ENCODE data around the gene TOMM20L.

The TOMM20L gene

GRCh38 chr14:58427281-58428117, 31.8 kb downstream of the TOMM20L start, which contains the start of the genes KIAA0586 and TIMM9:
KIAA0586 (plus strand) TSS chr14:58427719; CDS start chr14:58428265, 546 bp downstream.
TIMM9 (minus strand) TSS chr14:58427531; CDS start chr14:58411945, 15,586 bp downstream.
- peak; percentile 91 to 98 (median 92) for DNase-seq

- DNase-seq, result peak in 1 of 5 donors; percentile 53
Measured at GRCh38 chr14:58428118-58428683, 32.5 kb downstream of the TOMM20L start.

- peak in 1 of 5 donors; percentile 62 for DNase-seq
Measured at GRCh38 chr14:58430156-58430555, 34.4 kb downstream of the TOMM20L start.

- no peak for DNase-seq
Measured at GRCh38 chr14:58439476-58439875, 43.7 kb downstream of the TOMM20L start.

GRCh38 chr14:58444627-58445026, 48.9 kb downstream of the TOMM20L start:
- no peak for DNase-seq

- DNase-seq, result no peak
Measured at GRCh38 chr14:58455593-58456265, 60.0 kb downstream of the TOMM20L start.

Measured in T-helper 1 cell (primary cell).